Tibial nerve (tissue), 4 donors: ENCODE results near the gene GAST. TPM values are rescaled to one million over a fixed set of nuclear protein-coding genes. Genes with fewer than 3 reads are reported as not detected.
A peak's percentile ranks its signal among the peaks of the same experiment; 100 is the strongest.

Experiments used
- DNase-seq, 2 donors: peaks; one replicate each; pipeline ENCODE4 v3.0.0-alpha.2; 2019; ENCODE audit warnings: low spot score in 2 of 2
- H3K27ac ChIP-seq, 4 donors: fragments of 200-600 bp; sonication (generic) in 3 of 4; one replicate each; pipeline ENCODE4 v1.5.1; 2017 to 2019; ENCODE audit warnings: mild to moderate bottlenecking in 1 of 4
- H3K27me3 ChIP-seq, 2 donors: fragments of 200-600 bp; sonication (generic) in 1 of 2; one replicate each; pipeline versions ENCODE4 v1.5.1 to v1.6.0; 2017 to 2019
- H3K36me3 ChIP-seq, 3 donors: fragments of 200-600 bp; sonication (generic); one replicate each; pipeline ENCODE4 v1.5.1; 2018 to 2019
- H3K4me1 ChIP-seq, 4 donors: fragments of 200-600 bp; sonication (generic) in 3 of 4; one replicate each; pipeline ENCODE4 v1.5.1; 2017 to 2019
- H3K4me3 ChIP-seq, 4 donors: fragments of 200-600 bp; sonication (generic) in 3 of 4; one replicate each; pipeline ENCODE4 v1.5.1; 2017 to 2019; ENCODE audit warnings: mild to moderate bottlenecking in 1 of 4, moderate library complexity in 1 of 4
- H3K9me3 ChIP-seq, 4 donors: fragments of 200-600 bp; sonication (generic) in 3 of 4; one replicate each; pipeline ENCODE4 v1.5.1; 2017 to 2019
- CTCF ChIP-seq, 5 experiments: fragments of 200-600 bp in 3 of 5; fragments of 450-650 bp in 2 of 5; sonication (generic) in 3 of 5; IDR thresholded peaks; one replicate each; pipeline ENCODE4 v1.5.1; 2016 to 2019; ENCODE audit warnings: antibody characterized with exemption in 5 of 5, mild to moderate bottlenecking in 3 of 5, moderate library complexity in 2 of 5
- EP300 ChIP-seq, 2 donors: sonication (generic); formaldehyde crosslinking; IDR thresholded peaks; one replicate each; pipeline ENCODE4 v1.6.1; 2017; ENCODE audit warnings: antibody characterized with exemption in 2 of 2, mild to moderate bottlenecking in 1 of 2
- POLR2A ChIP-seq, 2 donors: fragments of 450-650 bp; IDR thresholded peaks; one replicate each; pipeline ENCODE4 v1.6.1; 2017; ENCODE audit warnings: antibody characterized with exemption in 2 of 2, mild to moderate bottlenecking in 2 of 2, moderate library complexity in 2 of 2
- WGBS, 2 donors: methylation state at CpG; one replicate each; pipeline ENCODE4 v1.1.5; 2018; 5-methylcytosine and 5-hydroxymethylcytosine counted together
- total RNA-seq, 4 donors: library from RNA; depleted of rRNA; stranded (reverse); fragments of >200 nt; gene quantifications; one replicate each; pipeline ENCODE4 v1.1.0, GENCODE V29; 2016

Gene GAST
- total RNA-seq, 4 donors from 2014 or later: not detected

GRCh38 chr17:41738077-41738800, 26.1 kb downstream of the GAST start:
- no peaks in the 10 kb centered on the region for H3K9me3 ChIP-seq
- peaks cover 0 to 47% of the 10 kb centered on the region in 2 donors for H3K27me3 ChIP-seq
- H3K4me1 ChIP-seq: peaks cover 0 to 26% (median 11%) of the 10 kb centered on the region in 4 donors
- DNase-seq: peak; percentile 74 to 82
- H3K27ac ChIP-seq: no peak overlapping the region
- H3K4me3 ChIP-seq: no peak overlapping the region
- 24 to 28% methylated on average over 9 to 10 of the region's 10 CpGs for WGBS, 2 donors
- no peaks in the 10 kb centered on the region for H3K36me3 ChIP-seq
- TF ChIP-seq CTCF (IDR thresholded peaks at IDR 0.05) (peak; percentile 91 to 98 (median 96)), POLR2A (IDR thresholded peaks at IDR 0.05) (no peak), EP300 (IDR thresholded peaks at IDR 0.05) (peak in 1 of 2 donors; percentile 9)

- Histone ChIP-seq H3K27me3 (peaks cover 0 to 42% of the 10 kb centered on the region in 2 donors), H3K4me3 (no peak overlapping the region), H3K9me3 (no peaks in the 10 kb centered on the region), H3K27ac (no peak overlapping the region), H3K36me3 (no peaks in the 10 kb centered on the region), H3K4me1 (peaks cover 0 to 23% (median 10%) of the 10 kb centered on the region in 4 donors)
- TF ChIP-seq POLR2A (IDR thresholded peaks at IDR 0.05) (no peak), CTCF (IDR thresholded peaks at IDR 0.05) (no peak), EP300 (IDR thresholded peaks at IDR 0.05) (no peak)
- DNase-seq: no peak
- 91 to 96% methylated on average over 5 of the region's 5 CpGs for WGBS, 2 donors
These were observed 26.6 kb downstream of the GAST start for GRCh38 chr17:41738801-41739112.

- H3K27me3 ChIP-seq: peaks cover 0 to 31% of the 10 kb centered on the region in 2 donors
- no peaks in the 10 kb centered on the region for H3K9me3 ChIP-seq
- H3K4me3 ChIP-seq: no peak overlapping the region
- WGBS, 2 donors: 58 to 76% methylated on average over 6 to 9 of the region's 9 CpGs
- no peak overlapping the region for H3K27ac ChIP-seq
- H3K36me3 ChIP-seq: no peaks in the 10 kb centered on the region
- peaks cover 0 to 13% (median 2%) of the 10 kb centered on the region in 4 donors for H3K4me1 ChIP-seq
- DNase-seq: no peak
- TF ChIP-seq EP300 (IDR thresholded peaks at IDR 0.05): no peak
- no peak for TF ChIP-seq CTCF (IDR thresholded peaks at IDR 0.05)
- TF ChIP-seq POLR2A (IDR thresholded peaks at IDR 0.05): no peak
These were observed 27.7 kb downstream of the GAST start for GRCh38 chr17:41739661-41740352.

GRCh38 chr17:41740506-41740905, 28.4 kb downstream of the GAST start:
- Histone ChIP-seq H3K9me3 (no peaks in the 10 kb centered on the region), H3K27me3 (peaks cover 0 to 24% of the 10 kb centered on the region in 2 donors), H3K4me1 (peaks cover 0 to 6% (median 0%) of the 10 kb centered on the region in 4 donors), H3K36me3 (no peaks in the 10 kb centered on the region), H3K27ac (no peak overlapping the region), H3K4me3 (no peak overlapping the region)
- no peak for DNase-seq
- 85 to 86% methylated on average over 5 of the region's 5 CpGs for WGBS, 2 donors
- TF ChIP-seq CTCF (IDR thresholded peaks at IDR 0.05) (no peak), EP300 (IDR thresholded peaks at IDR 0.05) (no peak), POLR2A (IDR thresholded peaks at IDR 0.05) (no peak)

GRCh38 chr17:41741709-41742108, 29.6 kb downstream of the GAST start:
- TF ChIP-seq EP300 (IDR thresholded peaks at IDR 0.05) (no peak), CTCF (IDR thresholded peaks at IDR 0.05) (no peak), POLR2A (IDR thresholded peaks at IDR 0.05) (no peak)
- peaks cover 0 to 12% of the 10 kb centered on the region in 2 donors for H3K27me3 ChIP-seq
- H3K27ac ChIP-seq: no peak overlapping the region
- whole genome bisulfite sequencing, 2 donors: 79 to 82% methylated on average over 9 of the region's 9 CpGs
- H3K36me3 ChIP-seq: no peaks in the 10 kb centered on the region
- H3K4me3 ChIP-seq: no peak overlapping the region
- H3K4me1 ChIP-seq: peaks cover 0 to 6% (median 0%) of the 10 kb centered on the region in 4 donors
- no peaks in the 10 kb centered on the region for H3K9me3 ChIP-seq
- no peak for DNase-seq
